Spleen (tissue), 7 donors: ENCODE measurements around the gene EPN3.

ENCODE experiments used
- POLR2AphosphoS5 ChIP-seq, 3 donors: sonication (generic); formaldehyde crosslinking; IDR thresholded peaks; one replicate each; pipeline ENCODE4 v1.5.1; 2017; ENCODE audit warnings: antibody characterized with exemption in 3 of 3
- TF ChIP-seq, protein P1 (sequence below), 11 experiments: fragments of 200-600 bp in 7 of 11; fragments of 450-650 bp in 4 of 11; sonication (generic) in 4 of 11; IDR thresholded peaks in 8 of 11; conservative IDR thresholded peaks in 3 of 11; 1 replicate in 7 of 11; 2 replicates in 4 of 11; pipeline versions ENCODE4 v1.4.0 to v1.8.0; 2016 to 2021; ENCODE audit warnings: antibody characterized with exemption in 11 of 11, inconsistent platforms in 4 of 11, mild to moderate bottlenecking in 1 of 11
- donor health status: DM: no; HTN: no; CAD: no; lungs with moderate emphysema.
- donor health status: DM: no; HTN: no; CAD: no.
- donor health status: DM: no; HTN: no; CAD: no.

DNA sequence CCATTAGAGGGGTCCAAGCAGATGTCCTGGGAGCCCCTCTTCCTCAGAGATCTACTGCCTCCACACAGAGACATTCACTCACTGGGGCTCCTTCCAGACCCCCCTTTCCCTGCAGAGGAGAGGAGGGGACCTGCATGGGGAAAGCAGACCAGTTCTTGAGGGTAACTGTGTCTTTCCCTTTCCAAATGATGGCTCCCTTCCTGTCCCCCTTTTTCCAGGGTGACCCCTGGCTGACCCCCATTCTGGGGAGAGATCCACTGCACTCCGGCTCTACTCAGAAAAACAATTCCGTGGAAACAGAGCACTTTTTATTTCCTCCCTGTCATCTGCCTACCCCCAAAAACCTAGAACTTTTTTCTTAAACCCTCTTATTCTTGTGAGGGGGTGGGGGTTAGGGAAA, 34.4 kb downstream of the EPN3 start:
- TF ChIP-seq POLR2AphosphoS5 (IDR thresholded peaks at IDR 0.05) = no peak
- TF ChIP-seq, protein P1, sequence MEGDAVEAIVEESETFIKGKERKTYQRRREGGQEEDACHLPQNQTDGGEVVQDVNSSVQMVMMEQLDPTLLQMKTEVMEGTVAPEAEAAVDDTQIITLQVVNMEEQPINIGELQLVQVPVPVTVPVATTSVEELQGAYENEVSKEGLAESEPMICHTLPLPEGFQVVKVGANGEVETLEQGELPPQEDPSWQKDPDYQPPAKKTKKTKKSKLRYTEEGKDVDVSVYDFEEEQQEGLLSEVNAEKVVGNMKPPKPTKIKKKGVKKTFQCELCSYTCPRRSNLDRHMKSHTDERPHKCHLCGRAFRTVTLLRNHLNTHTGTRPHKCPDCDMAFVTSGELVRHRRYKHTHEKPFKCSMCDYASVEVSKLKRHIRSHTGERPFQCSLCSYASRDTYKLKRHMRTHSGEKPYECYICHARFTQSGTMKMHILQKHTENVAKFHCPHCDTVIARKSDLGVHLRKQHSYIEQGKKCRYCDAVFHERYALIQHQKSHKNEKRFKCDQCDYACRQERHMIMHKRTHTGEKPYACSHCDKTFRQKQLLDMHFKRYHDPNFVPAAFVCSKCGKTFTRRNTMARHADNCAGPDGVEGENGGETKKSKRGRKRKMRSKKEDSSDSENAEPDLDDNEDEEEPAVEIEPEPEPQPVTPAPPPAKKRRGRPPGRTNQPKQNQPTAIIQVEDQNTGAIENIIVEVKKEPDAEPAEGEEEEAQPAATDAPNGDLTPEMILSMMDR (IDR thresholded peaks at IDR 0.05 in 8 of 11, conservative IDR thresholded peaks at IDR 0.05 in 3 of 11) = no peak
